Measurements from ENCODE around the gene ACP5.
A peak's percentile ranks its signal among the peaks of the same experiment; 100 is the strongest.
"Not testable (repeated sequence)": the region's sequence is repeated elsewhere in the genome, so short reads cannot be mapped to it uniquely, and the experiment has no call there.

Gene ACP5

GRCh38 chr19:11578258-11579142 lies 1.1 kb upstream of the ACP5 start:
- DNase-seq (ENCODE audit: low read depth in 2 of 2), result no peak

GRCh38 chr19:11576227-11576626 lies 1.2 kb downstream of the ACP5 start:
- DNase-seq (ENCODE audit: low read depth in 2 of 2), result no peak

DNA sequence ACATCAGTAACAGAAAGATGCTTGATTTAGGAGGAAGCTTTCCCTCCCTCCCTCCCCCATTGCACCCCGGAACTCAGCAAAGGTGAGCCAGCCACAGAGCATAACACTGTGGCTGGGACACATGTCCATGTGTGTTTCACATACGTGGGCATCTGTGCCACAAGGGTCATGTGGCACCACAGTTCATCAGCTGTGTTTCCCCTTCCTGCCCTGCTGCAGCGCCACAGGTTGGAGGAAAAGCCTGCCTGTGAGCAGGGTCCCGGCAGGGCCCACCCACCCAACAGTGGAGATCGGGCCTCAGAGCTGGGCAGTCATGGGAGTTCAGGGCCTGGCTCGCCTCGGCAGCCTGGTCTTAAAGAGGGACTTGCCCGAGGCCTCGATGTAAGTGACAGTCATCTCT lies 2.8 kb downstream of the ACP5 start:
- no peak for DNase-seq (ENCODE audit: low read depth in 2 of 2)

DNA sequence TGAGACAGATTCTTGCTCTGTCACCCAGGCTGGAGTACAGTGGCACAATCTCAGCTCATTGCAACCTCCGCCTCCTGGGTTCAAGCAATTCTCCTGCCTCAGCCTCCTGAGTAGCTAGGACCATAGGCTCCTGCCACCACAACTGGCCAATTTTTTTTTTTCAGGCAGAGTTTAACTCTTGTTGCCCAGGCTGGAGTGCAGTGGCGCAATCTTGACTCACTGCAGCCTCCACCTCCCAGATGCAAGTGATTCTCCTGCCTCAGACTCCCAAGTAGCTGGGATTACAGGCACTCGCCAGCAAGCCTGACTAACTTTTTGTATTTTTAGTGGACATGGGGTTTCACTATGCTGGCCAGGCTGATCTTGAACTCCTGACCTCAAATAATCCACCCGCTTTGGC lies 3.7 kb downstream of the ACP5 start:
- not testable (repeated sequence) for DNase-seq (ENCODE audit: low read depth in 2 of 2)

GRCh38 chr19:11573354-11573753 lies 4.1 kb downstream of the ACP5 start:
- DNase-seq (ENCODE audit: low read depth in 2 of 2), result not testable (repeated sequence)

GRCh38 chr19:11570039-11570462 lies 7.4 kb downstream of the ACP5 start:
- DNase-seq (ENCODE audit: low read depth in 2 of 2), result no peak

DNA sequence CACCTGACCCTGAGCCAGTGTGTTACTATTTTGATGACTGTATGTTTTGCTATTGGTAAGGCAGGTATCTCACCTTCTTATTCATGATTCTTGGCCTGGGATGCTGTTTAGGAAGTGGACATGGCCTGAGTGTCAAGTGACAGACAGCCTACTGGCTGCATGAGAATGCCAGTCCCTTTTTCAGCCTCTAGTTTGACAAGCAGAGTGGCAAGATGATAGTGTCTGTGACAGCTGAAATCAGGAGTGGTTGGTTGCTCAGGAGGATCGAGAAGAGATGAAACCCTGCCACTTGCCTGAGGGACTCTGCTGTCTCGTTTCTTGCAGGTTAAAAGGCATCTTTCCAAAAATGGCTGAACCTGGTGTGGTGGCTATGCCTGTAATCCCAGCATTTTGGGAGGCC lies 11.3 kb downstream of the ACP5 start:
- no peak for DNase-seq (ENCODE audit: low read depth in 2 of 2)

GRCh38 chr19:11565649-11565980 lies 11.8 kb downstream of the ACP5 start:
- not testable (repeated sequence) for DNase-seq (ENCODE audit: low read depth in 2 of 2)

DNA sequence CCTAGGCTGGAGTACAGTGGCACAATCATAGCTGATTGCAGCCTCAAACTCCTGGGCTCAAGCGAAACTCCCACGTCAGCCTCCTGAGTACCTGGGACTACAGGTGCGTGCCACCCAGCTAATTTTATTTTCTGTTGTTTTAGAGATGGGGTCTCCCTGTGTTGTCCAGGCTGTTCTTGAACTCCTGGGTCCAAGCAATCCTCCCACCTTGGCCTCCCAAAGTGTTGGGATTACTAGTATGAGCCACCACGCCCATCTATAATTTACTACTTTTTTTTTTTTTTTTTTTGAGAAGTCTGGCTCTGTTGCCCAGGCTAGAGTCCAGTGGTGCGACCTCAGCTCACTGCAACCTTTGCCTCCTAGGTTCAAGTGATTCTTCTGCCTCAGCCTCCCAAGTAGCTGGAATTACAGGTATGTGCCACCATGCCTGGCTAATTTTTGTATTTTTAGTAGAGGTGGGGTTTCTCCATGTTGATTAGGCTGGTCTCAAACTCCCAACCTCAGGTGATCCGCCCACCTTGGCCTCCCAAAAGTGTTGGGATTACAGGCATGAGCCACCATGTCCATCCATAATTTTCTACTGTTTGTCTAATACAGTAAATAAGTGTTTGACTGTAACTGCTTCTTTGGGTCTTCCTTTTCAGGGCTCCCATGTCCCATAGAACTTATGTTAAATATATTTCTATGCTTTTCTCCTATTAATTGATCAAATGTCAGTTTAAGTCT lies 13.2 kb downstream of the ACP5 start:
- DNase-seq (ENCODE audit: low read depth in 2 of 2), result not testable (repeated sequence)

- no peak for DNase-seq (ENCODE audit: low read depth in 2 of 2)
These were observed 13.9 kb downstream of the ACP5 start for GRCh38 chr19:11563532-11563931.

DNA sequence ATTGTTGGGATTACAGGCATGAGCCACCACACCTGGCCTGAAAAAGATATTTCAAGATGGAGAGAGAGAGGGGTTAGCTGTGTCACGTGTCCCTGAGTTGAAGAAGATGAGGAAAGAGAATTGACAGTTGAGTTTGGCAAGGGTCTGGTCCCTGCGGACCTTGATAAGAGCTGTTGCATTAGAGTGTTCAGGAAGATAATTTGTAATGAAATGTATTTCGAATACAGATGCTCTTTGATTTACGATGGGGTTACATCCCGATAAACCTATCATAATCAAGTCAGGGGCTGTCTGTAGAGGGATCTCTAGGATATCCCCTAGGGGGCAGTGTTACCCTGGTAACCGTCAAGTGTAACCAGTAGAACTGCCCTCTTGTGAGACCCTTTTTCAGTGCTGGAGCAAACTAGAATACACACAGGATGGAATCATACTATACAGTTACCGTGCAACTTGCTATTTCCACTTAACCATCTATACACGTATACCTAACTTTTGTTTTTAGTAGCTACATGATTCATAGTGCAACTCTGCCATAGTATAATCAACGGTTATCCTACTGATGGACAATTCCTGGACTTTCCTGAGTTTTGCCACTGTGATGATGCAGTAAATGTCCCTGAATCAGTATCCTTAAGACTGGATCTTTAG lies 16.9 kb downstream of the ACP5 start:
- DNase-seq (ENCODE audit: low read depth in 2 of 2), result peak in 1 of 2 experiments; percentile 40

- peak; percentile 90 to 91 for DNase-seq (ENCODE audit: low read depth in 2 of 2)
These were observed 18.3 kb downstream of the ACP5 start, which contains the start of gene ELOF1 for GRCh38 chr19:11558881-11559828. ELOF1 (minus strand) TSS chr19:11559230; CDS start chr19:11554347, 4,883 bp downstream.

GRCh38 chr19:11556634-11557420 lies 20.6 kb downstream of the ACP5 start:
- DNase-seq (ENCODE audit: low read depth in 2 of 2), result no peak

DNA sequence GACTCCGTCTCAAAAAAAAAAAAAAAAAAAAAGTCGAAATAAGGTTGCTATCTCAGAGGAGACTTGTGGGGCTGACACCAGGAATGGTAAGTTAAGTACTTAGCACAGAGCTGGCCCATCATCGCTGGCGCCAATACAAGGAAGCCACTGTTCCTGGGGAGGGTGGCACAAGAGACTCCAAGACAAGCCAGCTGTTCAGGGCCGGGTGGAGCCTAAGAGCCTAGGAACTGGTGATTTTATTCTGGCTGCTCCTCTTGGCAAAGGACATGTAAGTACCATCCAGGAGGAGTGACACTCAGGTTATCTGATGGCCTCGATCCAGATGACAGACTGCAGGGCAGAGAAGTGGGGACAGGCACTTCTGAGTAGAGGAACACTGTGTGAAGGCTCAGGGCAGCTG lies 22.2 kb downstream of the ACP5 start:
- DNase-seq (ENCODE audit: low read depth in 2 of 2), result no peak

DNA sequence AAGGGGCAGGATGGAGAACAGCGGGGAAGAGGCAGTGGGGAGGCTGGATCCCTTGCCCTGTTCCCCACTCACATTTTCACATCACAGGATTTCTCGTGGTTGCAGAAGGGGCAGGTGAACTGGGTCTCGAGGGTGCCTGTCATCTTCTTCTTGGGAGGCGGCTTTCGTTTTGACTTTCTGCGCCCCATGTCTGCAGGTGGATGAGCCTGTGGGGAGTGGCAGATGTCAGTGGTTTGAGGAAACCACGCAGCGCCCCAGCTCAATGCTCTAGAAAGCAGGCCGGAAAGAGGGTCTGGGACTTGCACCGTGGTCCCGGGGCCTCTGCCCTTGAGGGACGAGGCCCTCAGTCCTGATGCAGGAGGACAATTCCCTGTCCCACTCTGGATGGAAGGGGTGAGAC lies 23.3 kb downstream of the ACP5 start:
- no peak for DNase-seq (ENCODE audit: low read depth in 2 of 2)

DNA sequence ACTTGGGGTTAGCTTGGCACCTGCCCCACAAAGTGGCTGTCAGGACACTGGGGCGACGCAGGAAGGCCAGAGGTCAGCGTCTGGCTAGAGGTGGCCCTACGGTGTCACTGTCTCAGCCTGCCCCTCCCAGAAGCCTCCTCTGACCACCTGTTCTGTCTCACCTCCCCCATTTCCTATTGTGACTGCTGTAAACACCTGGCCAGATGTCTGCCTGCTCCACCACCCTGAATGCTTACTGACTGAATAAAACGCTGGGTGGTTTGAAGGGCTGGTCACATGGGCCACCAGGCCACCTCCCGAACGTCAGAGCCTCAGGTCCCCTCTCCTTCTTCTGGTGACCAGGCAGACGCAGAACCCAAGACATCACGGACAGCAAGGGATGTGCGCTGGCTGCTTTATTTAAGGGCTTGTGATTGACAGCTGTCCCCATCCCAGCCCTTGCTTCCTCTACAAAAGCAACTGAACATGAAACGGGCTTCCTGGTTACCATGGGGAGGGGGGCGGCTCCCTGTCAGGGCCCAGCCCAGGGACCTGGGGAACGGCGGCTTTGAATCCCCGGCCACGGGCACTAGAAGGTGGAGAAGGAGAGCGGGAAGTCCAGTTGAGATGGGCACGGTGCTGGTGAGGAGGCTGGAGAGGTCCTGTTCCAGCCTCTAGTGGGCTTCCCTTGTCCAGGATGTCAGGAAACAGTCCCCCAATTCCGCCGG lies 24.6 kb downstream of the ACP5 start:
- DNase-seq (ENCODE audit: low read depth in 2 of 2), result no peak

DNA sequence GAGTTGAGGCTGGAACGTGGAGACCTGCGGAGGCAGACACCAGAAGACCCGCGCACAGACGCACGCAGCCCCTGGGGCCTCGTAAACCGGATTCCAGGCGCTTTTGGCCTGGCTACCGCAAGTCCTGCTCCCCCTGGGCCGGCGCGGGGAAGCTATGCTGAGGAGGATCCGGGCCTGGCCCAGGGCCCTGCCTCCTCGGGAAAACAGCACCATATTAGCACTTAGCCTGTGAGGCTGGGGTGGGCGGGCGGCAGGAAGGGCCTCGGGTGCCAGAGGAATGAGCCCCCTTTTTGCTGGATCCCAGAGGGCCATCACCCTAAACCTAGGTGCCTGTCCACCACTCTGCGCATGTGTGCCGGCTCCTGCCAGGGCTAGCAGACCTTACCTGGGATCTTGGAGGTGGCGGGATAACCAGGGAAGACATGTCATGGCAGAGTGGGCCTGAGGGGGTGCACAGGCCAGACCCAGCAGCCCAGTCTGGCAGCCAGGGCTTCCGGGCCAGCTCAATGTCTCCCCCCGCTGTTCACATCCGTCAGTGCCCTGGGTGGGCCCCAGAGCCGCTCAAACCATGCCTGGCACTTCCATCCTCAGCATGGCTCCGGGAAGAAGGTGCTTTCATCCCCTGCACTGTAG lies 25.7 kb downstream of the ACP5 start:
- DNase-seq (ENCODE audit: low read depth in 2 of 2), result no peak

GRCh38 chr19:11550265-11550664 lies 27.2 kb downstream of the ACP5 start:
- no peak for DNase-seq (ENCODE audit: low read depth in 2 of 2)

GRCh38 chr19:11549386-11549953 lies 28.0 kb downstream of the ACP5 start:
- DNase-seq (ENCODE audit: low read depth in 2 of 2), result no peak

All from fibroblast of skin of left biceps (primary cell).